ENCODE results near the gene KCNH2. TPM values are rescaled to one million over a fixed set of nuclear protein-coding genes. Genes with fewer than 3 reads are reported as not detected.

The KCNH2 gene
- total RNA-seq, 4 donors from 2014 or later: 0.33 to 0.93 (median 0.63) TPM

DNA sequence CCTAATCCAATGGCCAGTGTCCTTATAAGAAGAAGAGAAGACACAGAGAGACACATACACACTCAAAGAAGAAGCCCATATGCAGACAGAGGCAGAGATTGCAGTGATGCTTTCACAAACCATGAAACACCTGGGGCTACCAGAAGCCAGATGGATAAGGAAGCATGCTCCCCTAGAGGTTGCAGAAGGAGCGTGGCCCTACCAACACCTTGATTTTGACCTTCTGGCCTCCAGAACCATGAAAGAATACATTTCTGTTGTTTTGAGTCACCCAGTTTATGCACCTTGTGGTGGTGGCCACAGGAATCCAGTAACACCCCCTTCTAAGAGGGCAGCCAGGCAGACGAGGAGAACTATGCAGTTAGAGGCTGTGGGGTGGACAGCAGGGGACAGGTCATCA, 82.3 kb downstream of the KCNH2 start:
- Histone ChIP-seq H3K36me3 (no peaks in the 10 kb centered on the region), H3K4me3 (replicated peaks in 1 of 3) (no peak overlapping the region), H3K4me1 (no peaks in the 10 kb centered on the region), H3K27ac (no peak overlapping the region), H3K9me3 (no peaks in the 10 kb centered on the region), H3K27me3 (no peaks in the 10 kb centered on the region)
- intact Hi-C loops (cut with DNase I): loop anchor here (5.0 kb wide), 2 partner anchors 91 to 216 kb away; no protein-coding TSS in a partner anchor
- DNase-seq: no peak
- WGBS, 2 donors: 58 to 64% methylated on average over 2 of the region's 2 CpGs
- no peak for TF ChIP-seq POLR2A (IDR thresholded peaks at IDR 0.05)
- TF ChIP-seq, protein P1, sequence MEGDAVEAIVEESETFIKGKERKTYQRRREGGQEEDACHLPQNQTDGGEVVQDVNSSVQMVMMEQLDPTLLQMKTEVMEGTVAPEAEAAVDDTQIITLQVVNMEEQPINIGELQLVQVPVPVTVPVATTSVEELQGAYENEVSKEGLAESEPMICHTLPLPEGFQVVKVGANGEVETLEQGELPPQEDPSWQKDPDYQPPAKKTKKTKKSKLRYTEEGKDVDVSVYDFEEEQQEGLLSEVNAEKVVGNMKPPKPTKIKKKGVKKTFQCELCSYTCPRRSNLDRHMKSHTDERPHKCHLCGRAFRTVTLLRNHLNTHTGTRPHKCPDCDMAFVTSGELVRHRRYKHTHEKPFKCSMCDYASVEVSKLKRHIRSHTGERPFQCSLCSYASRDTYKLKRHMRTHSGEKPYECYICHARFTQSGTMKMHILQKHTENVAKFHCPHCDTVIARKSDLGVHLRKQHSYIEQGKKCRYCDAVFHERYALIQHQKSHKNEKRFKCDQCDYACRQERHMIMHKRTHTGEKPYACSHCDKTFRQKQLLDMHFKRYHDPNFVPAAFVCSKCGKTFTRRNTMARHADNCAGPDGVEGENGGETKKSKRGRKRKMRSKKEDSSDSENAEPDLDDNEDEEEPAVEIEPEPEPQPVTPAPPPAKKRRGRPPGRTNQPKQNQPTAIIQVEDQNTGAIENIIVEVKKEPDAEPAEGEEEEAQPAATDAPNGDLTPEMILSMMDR (IDR thresholded peaks at IDR 0.05): no peak

Other genes starting within 250 kb of the KCNH2 start
- 10 to 100 TPM; 25.3 to 80.6 (median 39.0) TPM for gene GIMAP5, start 240.9 kb downstream of the KCNH2 start, total RNA-seq
- 10 to 100 TPM; 10.4 to 36.0 (median 18.9) TPM for gene TMEM176B, start 178.0 kb downstream of the KCNH2 start, total RNA-seq
- 10 to 100 TPM in 2 of 4 donors, 1 to 10 TPM in 2; 3.7 to 34.0 (median 14.7) TPM for gene TMEM176A, start 177.6 kb downstream of the KCNH2 start, total RNA-seq
- gene AOC1, start 125.8 kb downstream of the KCNH2 start, total RNA-seq: under 1 TPM in 2 of 4 donors, not detected in 2; 0.22 to 0.71 TPM
- 1 to 10 TPM; 5.2 to 8.1 (median 6.3) TPM for gene NOS3, start 12.7 kb upstream of the KCNH2 start, total RNA-seq
- gene ATG9B, start 46.2 kb upstream of the KCNH2 start, total RNA-seq: under 1 TPM in 1 of 4 donors, not detected in 3; 0.27 TPM
- 10 to 100 TPM; 39.0 to 74.2 (median 60.9) TPM for gene ABCB8, start 50.1 kb upstream of the KCNH2 start, total RNA-seq
- 1 to 10 TPM in 3 of 4 donors, not detected in 1; 1.2 to 2.6 (median 1.5) TPM for gene ASIC3, start 70.2 kb upstream of the KCNH2 start, total RNA-seq
- 10 to 100 TPM in 2 of 4 donors, 1 to 10 TPM in 2; 5.3 to 17.4 (median 9.6) TPM for gene CDK5, start 79.6 kb upstream of the KCNH2 start, total RNA-seq
- 100 to 1,000 TPM in 1 of 4 donors, 10 to 100 TPM in 3; 48.5 to 109 (median 69.0) TPM for gene SLC4A2, start 81.3 kb upstream of the KCNH2 start, total RNA-seq
- gene FASTK, start 102.5 kb upstream of the KCNH2 start, total RNA-seq: 100 to 1,000 TPM in 1 of 4 donors, 10 to 100 TPM in 3; 71.8 to 114 (median 78.8) TPM
- 10 to 100 TPM; 33.7 to 78.7 (median 44.2) TPM for gene TMUB1, start 105.2 kb upstream of the KCNH2 start, total RNA-seq
- gene AGAP3, start 108.2 kb upstream of the KCNH2 start, total RNA-seq: 10 to 100 TPM; 49.0 to 75.2 (median 66.2) TPM
- gene GBX1, start 189.4 kb upstream of the KCNH2 start, total RNA-seq: not detected
- gene ASB10, start 208.9 kb upstream of the KCNH2 start, total RNA-seq: not detected
- not detected for gene H2BK1, start 232.2 kb upstream of the KCNH2 start, total RNA-seq
- 10 to 100 TPM; 23.8 to 39.4 (median 34.1) TPM for gene ABCF2, start 248.9 kb upstream of the KCNH2 start, total RNA-seq

Data from thyroid gland (tissue), 4 donors.